RCC 7860 (cell line): ENCODE data around the gene ZNRF3.
"Not testable (repeated sequence)": the region's sequence is repeated elsewhere in the genome, so short reads cannot be mapped to it uniquely, and the experiment has no call there.

Source experiments
- DNase-seq: peaks from one replicate; pipeline ENCODE4 v3.0.0-alpha.2; 2015; ENCODE audit warnings: low spot score
- FAIRE-seq: peaks from 2 replicates; lab custom pipeline; 2012; peaks lifted over from hg19 to GRCh38; lab: Jason Lieb, UNC

ZNRF3 gene

DNA sequence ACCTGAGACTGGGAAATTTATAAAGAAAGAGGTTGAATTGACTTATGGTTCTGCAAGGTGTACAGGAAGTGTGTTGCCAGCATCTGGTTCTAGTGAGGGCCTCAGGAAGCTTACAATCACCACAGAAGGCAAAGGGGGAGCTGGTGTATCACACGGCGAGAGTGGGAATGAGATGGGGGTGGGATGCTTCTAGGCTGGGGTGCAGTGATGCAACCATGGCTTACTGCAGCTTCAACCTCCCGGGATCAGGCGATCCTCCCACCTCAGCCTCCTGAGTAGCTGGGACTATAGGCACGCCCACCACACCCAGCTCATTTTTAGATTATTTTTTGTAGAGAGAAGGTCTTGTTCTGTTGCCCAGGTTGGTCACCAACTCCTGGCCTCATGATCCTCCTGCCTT lies 117.3 kb downstream of the ZNRF3 start:
- DNase-seq (no peak), FAIRE-seq (no peak)

- DNase-seq = no peak
- no peak for FAIRE-seq
These were observed 119.2 kb downstream of the ZNRF3 start for GRCh38 chr22:29002603-29003002.

GRCh38 chr22:29003552-29003951 lies 120.2 kb downstream of the ZNRF3 start:
- FAIRE-seq (no peak), DNase-seq (no peak)

- DNase-seq (no peak), FAIRE-seq (no peak)
These were observed 120.7 kb downstream of the ZNRF3 start for GRCh38 chr22:29003975-29004646.

DNA sequence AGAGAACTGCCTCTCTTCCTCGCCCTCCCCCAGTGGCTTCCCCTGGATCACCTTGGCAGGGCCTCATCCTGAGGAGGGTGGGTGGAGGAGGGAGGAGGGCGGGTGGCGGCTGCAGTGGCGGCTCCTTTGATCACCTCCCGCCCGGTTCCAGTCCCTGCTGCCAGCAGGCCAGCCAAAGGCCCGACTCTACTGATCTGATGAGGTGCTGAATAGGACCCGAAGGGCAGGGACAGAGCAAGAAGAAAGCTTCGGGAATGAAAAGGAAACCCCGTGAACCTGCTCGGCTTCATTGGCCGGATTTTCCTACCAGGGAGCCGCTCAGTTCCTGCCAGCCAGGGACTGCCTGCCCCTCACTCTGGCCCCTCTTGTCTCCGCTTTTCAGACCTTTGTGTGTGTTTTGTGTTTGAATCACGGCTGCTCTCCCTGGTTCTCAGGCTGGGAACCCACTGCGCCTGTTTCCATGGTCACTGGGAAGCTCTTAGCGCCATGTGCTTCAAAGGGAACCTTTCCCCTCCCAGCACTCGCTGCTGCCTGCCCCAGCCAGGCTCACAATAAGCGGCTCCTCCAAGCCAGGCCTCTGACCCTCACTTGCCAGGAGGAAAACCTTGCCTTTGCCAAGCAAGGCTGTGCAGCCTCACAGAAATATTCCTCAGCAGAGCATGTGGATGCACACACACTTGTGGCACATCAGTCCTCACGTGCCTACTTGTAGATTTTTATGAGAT lies 121.4 kb downstream of the ZNRF3 start:
- DNase-seq = no peak
- no peak for FAIRE-seq

DNA sequence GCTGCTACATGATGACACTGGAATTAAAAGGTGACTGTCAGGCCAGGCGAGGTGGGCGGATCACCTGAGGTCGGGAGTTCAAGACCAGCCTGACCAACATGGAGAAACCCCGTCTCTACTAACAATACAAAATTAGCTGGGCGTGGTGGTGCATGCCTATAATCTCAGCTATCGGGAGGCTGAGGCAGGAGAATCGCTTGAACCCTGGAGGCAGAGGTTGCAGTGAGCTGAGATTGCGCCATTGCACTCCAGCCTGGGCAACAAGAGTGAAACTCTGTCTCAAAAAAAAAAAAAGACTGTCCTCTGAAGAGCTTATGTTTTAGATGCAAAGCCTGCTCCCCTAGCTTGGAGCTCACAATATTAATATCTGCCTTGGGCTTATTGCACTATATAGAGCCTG lies 122.4 kb downstream of the ZNRF3 start:
- FAIRE-seq, DNase-seq: not testable (repeated sequence)

DNA sequence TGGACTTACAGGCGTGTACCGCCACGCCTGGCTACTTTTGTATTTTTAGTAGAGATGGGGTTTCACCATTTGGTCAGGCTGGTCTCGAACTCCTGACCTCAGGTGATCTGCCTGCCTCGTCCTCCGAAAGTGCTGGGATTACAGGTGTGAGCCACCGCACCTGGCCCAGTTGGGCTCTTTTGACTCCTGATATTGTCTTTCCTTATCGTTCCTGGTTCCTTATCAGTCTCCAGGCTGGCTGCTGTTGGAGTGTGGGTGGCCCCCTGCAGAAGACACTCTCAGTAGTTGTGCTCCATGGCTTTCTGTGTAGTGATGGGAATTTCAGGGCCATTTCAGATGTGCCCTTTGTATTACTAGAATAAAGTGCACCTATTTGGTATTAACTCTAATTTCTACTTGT lies 123.0 kb downstream of the ZNRF3 start:
- no peak for FAIRE-seq
- DNase-seq = no peak

GRCh38 chr22:29009148-29009547 lies 125.8 kb downstream of the ZNRF3 start:
- no peak for FAIRE-seq
- DNase-seq = no peak

DNA sequence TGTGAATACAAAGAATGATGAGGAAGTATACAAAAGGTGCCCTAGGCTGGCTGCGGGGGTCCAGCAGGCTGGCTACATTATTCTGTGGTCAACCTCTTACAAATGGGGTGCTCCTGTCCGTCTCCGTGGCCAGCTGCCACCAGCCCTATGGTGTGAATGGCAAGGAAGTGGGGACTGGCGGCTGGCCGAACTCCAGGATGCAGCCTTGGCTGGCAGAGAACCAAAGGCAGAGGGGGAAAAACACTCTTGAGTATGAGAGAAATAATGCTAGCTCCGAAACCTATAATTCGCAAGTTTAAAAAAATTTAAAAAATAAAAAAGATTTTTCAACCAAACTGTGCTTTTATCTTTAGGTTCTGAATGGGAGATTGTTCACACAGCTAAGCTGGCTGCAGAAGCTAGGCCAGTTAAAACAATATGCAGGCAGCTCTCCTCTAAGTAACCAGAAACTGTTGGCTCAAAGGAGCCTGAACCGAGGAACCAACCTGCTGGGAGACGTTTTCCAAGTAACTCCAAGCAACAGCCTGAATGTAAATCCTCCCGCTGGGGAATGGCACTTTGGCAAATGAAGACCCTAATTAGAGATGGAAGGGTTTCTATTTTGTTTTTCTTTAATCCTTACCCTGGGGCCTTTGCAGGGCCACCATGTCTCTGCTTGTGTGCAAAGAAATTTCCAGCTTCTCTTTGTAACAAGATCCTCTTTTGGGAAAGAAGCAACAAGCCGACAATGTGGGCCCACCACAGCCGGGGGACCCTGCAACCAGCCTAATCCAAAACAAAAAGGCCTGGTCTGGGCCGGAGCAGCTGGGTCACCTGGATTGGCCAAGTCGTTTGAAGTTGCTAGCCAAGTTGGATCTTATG lies 128.1 kb downstream of the ZNRF3 start:
- FAIRE-seq (no peak), DNase-seq (no peak)

- no peak for DNase-seq
- FAIRE-seq = no peak
These were observed 128.7 kb downstream of the ZNRF3 start for GRCh38 chr22:29012101-29012433.

DNA sequence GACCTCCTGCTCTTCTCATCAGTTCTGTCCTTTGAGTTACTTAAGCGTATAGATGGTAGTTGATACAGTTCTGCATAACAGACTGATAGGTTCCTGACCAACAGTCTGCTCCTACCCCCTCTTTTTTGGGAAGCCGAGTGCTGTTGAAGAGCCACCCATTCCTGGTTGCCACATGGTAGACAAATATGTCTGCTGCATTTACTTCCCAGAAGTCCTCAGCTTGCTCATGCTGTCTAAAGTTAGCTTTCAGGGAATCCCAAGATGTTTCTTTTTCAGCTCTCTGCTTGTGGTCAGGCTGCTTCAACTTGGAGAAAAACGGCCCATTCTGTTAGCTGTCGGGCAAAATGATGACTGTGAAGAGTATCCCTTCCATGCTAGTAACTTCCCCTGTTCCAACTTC lies 129.6 kb downstream of the ZNRF3 start:
- DNase-seq = no peak
- FAIRE-seq = no peak

DNA sequence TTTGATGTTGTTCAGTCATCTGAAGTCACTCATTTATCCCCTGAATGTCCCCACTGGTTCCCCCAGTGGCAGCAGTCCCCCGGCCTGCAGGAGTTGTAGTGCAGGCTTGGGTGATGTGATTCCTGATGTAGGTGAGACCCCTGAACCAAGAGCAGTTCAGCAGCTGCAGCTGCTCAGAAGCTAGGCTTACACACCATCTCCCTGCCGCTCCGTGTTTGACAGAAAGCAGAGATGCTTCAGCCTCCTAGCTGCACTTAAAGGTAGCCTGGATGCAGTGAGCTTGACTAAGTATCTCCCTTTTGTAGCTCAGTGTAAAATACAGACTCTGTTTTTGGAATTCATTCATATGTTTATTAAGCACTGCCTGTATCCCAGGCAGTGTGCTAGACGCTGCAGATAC lies 130.9 kb downstream of the ZNRF3 start:
- FAIRE-seq (no peak), DNase-seq (no peak)

- FAIRE-seq = no peak
These were observed 131.4 kb downstream of the ZNRF3 start for GRCh38 chr22:29014773-29015172.

DNA sequence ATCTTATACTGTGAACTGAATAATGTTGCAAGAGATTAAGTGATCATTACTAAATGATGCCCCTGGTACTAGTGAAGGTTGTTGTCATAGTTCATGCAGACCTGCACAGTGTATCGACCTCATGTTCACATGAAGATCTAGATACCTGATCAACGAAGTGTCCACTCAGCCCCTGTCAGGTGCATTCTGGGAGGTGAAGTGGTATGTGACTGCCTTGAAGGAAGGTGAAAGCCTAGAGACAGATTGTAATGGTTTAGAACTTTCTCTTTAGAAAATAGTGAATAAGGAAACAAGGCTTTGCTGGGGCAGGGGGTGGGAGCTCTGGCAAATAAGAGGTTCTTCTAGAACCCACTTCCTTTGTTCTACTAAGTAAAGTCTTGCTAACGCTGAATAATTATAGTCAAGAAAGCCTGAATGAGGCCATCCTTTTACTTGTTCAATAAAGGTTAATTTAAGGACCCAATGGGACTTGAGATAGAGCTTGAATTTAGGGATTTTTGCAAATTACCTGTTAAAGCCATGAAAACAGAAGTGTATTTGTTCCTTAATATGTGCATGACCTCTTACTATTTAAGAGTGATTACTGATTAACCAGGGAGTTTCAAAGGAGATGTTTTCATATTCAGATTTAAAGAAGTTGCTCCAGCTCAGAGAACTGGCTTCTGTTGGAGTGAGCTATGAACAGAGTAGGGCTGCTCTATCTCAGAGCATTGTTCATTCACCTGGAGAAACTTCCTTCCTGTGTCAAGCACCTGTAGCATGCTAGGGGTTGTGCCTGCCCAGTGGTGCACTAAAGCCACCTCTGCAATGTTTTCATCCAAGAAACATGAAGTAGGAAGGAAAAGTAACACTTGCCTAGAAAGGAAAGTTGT lies 132.9 kb downstream of the ZNRF3 start:
- FAIRE-seq (no peak), DNase-seq (no peak)

More at GRCh38 chr22:29014773-29015172, 131.4 kb downstream of the ZNRF3 start:
- no peak for DNase-seq

DNA sequence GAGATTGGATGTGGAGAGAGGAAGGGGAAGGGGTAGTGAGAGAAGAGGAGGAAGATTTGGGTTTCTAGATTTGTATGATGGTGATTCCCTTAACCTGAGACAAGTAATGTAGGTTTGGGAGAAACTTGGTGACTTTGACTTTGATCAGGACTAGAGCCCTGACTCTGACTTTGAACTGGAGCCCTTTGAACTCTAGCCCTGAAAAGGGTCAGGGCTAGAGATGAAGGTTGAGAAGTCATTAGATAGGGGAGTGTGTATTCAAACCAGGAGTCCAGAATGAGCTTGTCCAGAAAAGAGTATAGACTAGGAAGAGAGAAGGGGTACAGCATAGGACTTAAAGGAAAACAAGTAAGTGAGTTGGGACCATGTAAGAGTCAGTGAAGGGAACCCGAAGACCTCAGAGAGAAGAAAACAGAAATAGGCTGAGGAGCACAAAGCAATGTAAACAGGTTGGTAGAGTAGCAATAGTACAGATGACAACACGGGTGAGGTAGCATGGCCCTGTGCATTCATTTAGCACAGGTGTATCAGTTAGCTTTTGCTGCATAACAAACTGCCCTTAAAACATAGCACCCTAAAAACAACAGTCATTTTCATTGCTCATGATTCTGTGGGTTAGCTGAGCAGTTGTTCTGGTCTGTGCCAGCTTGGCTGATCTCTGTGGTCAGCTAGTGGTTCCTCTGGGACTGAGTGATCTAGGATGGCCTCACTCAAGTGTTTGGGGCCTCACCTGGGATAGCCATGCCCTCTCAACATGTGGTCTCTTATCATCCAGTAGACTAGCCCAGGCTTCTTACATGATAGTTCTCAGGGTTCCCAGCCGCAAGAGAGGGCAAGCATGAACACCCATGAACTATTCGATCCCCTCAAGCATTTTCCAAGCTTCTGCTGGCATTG lies 135.2 kb downstream of the ZNRF3 start:
- DNase-seq = no peak
- FAIRE-seq = no peak

DNA sequence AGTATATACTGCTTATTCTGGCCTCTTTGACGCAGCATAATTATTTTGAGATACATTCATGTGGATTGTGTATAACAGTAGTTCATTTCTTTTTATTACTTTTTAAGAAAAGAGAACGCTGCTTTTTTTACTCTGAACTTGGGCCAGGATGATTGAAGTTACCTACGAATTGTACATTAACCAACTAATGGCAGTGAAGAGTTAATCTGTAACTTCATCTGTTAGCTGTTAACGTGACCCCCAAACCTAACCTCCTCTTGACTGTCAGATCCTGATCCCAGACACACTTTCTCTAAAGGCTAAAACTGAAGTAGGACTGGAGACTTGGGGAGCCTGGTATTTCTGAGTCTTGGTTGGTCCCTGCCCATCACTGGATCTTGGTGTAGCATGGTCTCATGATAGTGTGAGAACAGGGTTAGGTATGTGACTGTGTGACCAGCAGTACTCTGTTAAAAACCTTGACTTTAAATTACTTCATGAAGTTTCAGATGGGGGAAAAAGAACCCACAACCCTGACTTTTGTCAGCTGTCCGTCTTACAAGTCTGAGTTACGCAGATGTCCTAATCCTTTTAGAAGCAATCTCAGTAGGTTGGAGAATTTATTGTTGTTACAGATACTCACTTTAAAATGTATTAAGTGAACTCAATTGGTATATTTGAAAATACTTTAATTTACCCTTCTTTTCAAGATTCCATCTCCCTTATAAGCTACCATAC lies 138.9 kb downstream of the ZNRF3 start:
- peak; percentile 68 for DNase-seq
- FAIRE-seq = peak; percentile 96

- peak; percentile 21 for FAIRE-seq
- DNase-seq = no peak
These were observed 139.9 kb downstream of the ZNRF3 start for GRCh38 chr22:29023172-29023796.

- FAIRE-seq (no peak), DNase-seq (no peak)
These were observed 143.2 kb downstream of the ZNRF3 start for GRCh38 chr22:29026579-29026978.

GRCh38 chr22:29028468-29028867 lies 145.1 kb downstream of the ZNRF3 start:
- DNase-seq (no peak), FAIRE-seq (no peak)
